HCT116 (cell line): Measurements from ENCODE around the gene TANC1. TPM values are rescaled to one million over a fixed set of nuclear protein-coding genes. Genes with fewer than 3 reads are reported as not detected.

Experiments
- ATAC-seq: fragments of 200-7000 bp; cut with Tn5 transposase; 2 replicates; pipeline ENCODE4 v1.9.1; 2020; ENCODE audit warnings: mild to moderate bottlenecking, moderate library complexity
- BruUV-seq: library from RNA; stranded (reverse); fragments of 400-500 nt; replicated peaks from 2 replicates; lab custom pipeline; 2021; lab: Mats Ljungman, UMichigan
- CTCF ChIA-PET: fragments of 300-600 bp; sonication (Branson Sonifier 250); formaldehyde crosslinking; loops from one replicate; lab custom pipeline; 2021; ENCODE audit warnings: antibody characterized with exemption; lab: Charles Lee
- POLR2A ChIA-PET: fragments of 300-600, 350-600 bp; sonication (Branson Sonifier 250); formaldehyde crosslinking; loops from one replicate; lab custom pipeline; 2021; ENCODE audit warnings: antibody characterized with exemption; lab: Charles Lee
- RAD21 ChIA-PET, 2 experiments: fragments of 300-600 bp; sonication (Branson Sonifier 250); formaldehyde crosslinking; loops; one replicate each; lab custom pipeline; 2023; ENCODE audit warnings: low total read pairs in 2 of 2; ENCODE audit not compliant: uncharacterized antibody in 2 of 2, unreplicated experiment in 2 of 2, low non-redundant PET in 1 of 2; lab: Charles Lee
- DNase-seq: peaks from one replicate; pipeline ENCODE4 v3.0.0-alpha.2; 2010; ENCODE audit warnings: low read depth, low spot score
- H2AFZ ChIP-seq: fragments of 200-600 bp; shearing (Covaris generic), sonication (generic); 2 replicates; pipeline ENCODE4 v1.6.1; 2017; ENCODE audit warnings: low read depth, mixed run types, mixed read lengths, antibody characterized with exemption, low read length; ENCODE audit not compliant: poor library complexity, severe bottlenecking
- H3K27ac ChIP-seq: 2 replicates; pipeline ENCODE4 v1.5.1; 2012; ENCODE audit warnings: low read depth, low read length
- H3K27me3 ChIP-seq: fragments of 200-600 bp; sonication (generic); 2 replicates; pipeline ENCODE4 v1.6.1; 2016; ENCODE audit warnings: mixed run types, low read length, mixed read lengths; ENCODE audit not compliant: insufficient read depth
- H3K36me3 ChIP-seq, 2 experiments: fragments of 200-500 bp in 1 of 2; fragments of 200-600 bp in 1 of 2; sonication (Bioruptor generic) in 1 of 2; sonication (generic) in 1 of 2; 2 replicates each; pipeline versions ENCODE4 v1.5.1 to v1.6.1; 2014 to 2016; ENCODE audit warnings: low read length in 2 of 2, inconsistent platforms in 1 of 2, mixed read lengths in 1 of 2, mixed run types in 1 of 2; ENCODE audit not compliant: insufficient read depth in 2 of 2, control insufficient read depth in 1 of 2
- H3K4me1 ChIP-seq, 2 experiments: fragments of 200-600 bp in 1 of 2; sonication (generic) in 1 of 2; 2 replicates each; pipeline versions ENCODE4 v1.5.1 to v1.6.1; 2012 to 2017; ENCODE audit warnings: low read length in 2 of 2, inconsistent platforms in 1 of 2, mild to moderate bottlenecking in 1 of 2, mixed read lengths in 1 of 2, mixed run types in 1 of 2, moderate library complexity in 1 of 2; ENCODE audit not compliant: insufficient read depth in 2 of 2, control insufficient read depth in 1 of 2
- H3K4me2 ChIP-seq: fragments of 200-600 bp; sonication (generic); 2 replicates; pipeline ENCODE4 v1.6.1; 2017; ENCODE audit warnings: mixed run types, low read length, mixed read lengths
- H3K4me3 ChIP-seq, 2 experiments: fragments of 200-600 bp in 1 of 2; sonication (generic) in 1 of 2; replicated peaks in 1 of 2; 2 replicates each; pipeline ENCODE4 v1.5.1; 2011 to 2016; ENCODE audit warnings: low read length in 2 of 2, control low read depth in 1 of 2, low read depth in 1 of 2, mild to moderate bottlenecking in 1 of 2, mixed read lengths in 1 of 2, mixed run types in 1 of 2
- H3K79me2 ChIP-seq: fragments of 200-600 bp; sonication (generic); 2 replicates; pipeline ENCODE4 v1.6.1; 2017; ENCODE audit warnings: mild to moderate bottlenecking, mixed run types, low read length, moderate library complexity, mixed read lengths; ENCODE audit not compliant: insufficient read depth
- H3K9ac ChIP-seq: fragments of 200-600 bp; sonication (generic); 2 replicates; pipeline ENCODE4 v1.6.1; 2016; ENCODE audit warnings: low read length, mixed read lengths
- H3K9me2 ChIP-seq: fragments of 200-600 bp; sonication (generic), shearing (Covaris generic); 2 replicates; pipeline ENCODE4 v1.6.1; 2017; ENCODE audit warnings: mixed run types, mild to moderate bottlenecking, moderate library complexity; ENCODE audit not compliant: insufficient read depth
- H3K9me3 ChIP-seq, 2 experiments: fragments of 200-500 bp in 1 of 2; fragments of 200-600 bp in 1 of 2; sonication (Bioruptor generic) in 1 of 2; sonication (generic) in 1 of 2; 2 replicates each; pipeline ENCODE4 v1.6.1; 2014 to 2017; ENCODE audit warnings: low read length in 2 of 2, mixed read lengths in 2 of 2, inconsistent platforms in 1 of 2, low read depth in 1 of 2, mild to moderate bottlenecking in 1 of 2, mixed run types in 1 of 2, moderate library complexity in 1 of 2; ENCODE audit not compliant: control insufficient read depth in 1 of 2, insufficient read depth in 1 of 2
- H4K20me1 ChIP-seq: fragments of 200-600 bp; sonication (generic), shearing (Covaris generic); 2 replicates; pipeline ENCODE4 v1.6.1; 2017; ENCODE audit warnings: mixed run types, mild to moderate bottlenecking, moderate library complexity; ENCODE audit not compliant: insufficient read depth
- CBX3 ChIP-seq: IDR thresholded peaks from 2 replicates; pipeline ENCODE4 v1.6.1; 2012; ENCODE audit warnings: low read depth
- CTCF ChIP-seq, 3 experiments: fragments of 200-600 bp in 1 of 3; sonication (generic) in 1 of 3; IDR thresholded peaks in 2 of 3; conservative IDR thresholded peaks in 1 of 3; 2 replicates each; pipeline ENCODE4 v1.5.1; 2012 to 2017; ENCODE audit warnings: low read depth in 2 of 3, low read length in 2 of 3, antibody characterized with exemption in 1 of 3, borderline replicate concordance in 1 of 3, control low read depth in 1 of 3, mild to moderate bottlenecking in 1 of 3, mixed read lengths in 1 of 3, mixed run types in 1 of 3, moderate library complexity in 1 of 3; ENCODE audit not compliant: insufficient read depth in 1 of 3
- EGR1 ChIP-seq: IDR thresholded peaks from 2 replicates; pipeline ENCODE4 v1.6.1; 2012; ENCODE audit warnings: low read depth
- POLR2A ChIP-seq: IDR thresholded peaks from 2 replicates; pipeline ENCODE4 v1.7.0; 2011; ENCODE audit warnings: borderline replicate concordance; ENCODE audit not compliant: insufficient read depth, insufficient read length; ENCODE audit errors: extremely low read depth
- POLR2AphosphoS5 ChIP-seq: IDR thresholded peaks from 2 replicates; pipeline ENCODE4 v1.6.1; 2011; ENCODE audit warnings: mild to moderate bottlenecking, low read depth, low read length, moderate library complexity
- SIN3A ChIP-seq: IDR thresholded peaks from 2 replicates; pipeline ENCODE4 v1.6.1; 2012; ENCODE audit warnings: low read depth
- SP1 ChIP-seq: IDR thresholded peaks from 2 replicates; pipeline ENCODE4 v1.6.1; 2012; ENCODE audit warnings: low read depth
- TCF7L2 ChIP-seq: IDR thresholded peaks from 2 replicates; pipeline ENCODE4 v1.7.0; 2011; ENCODE audit warnings: borderline replicate concordance, inconsistent platforms; ENCODE audit not compliant: insufficient read depth, insufficient read length; ENCODE audit errors: extremely low read depth
- ZFX ChIP-seq: fragments of 450-650 bp; IDR thresholded peaks from 2 replicates; pipeline ENCODE4 v1.6.1; 2017
- intact Hi-C: fragments of 100-400 bp; cut with micrococcal nuclease; formaldehyde crosslinking; loops from 2 replicates; pipeline ENCODE4 v1.10.0; 2022
- total RNA-seq: library from RNA; stranded (reverse); gene quantifications from one replicate; pipeline ENCODE4 v1.2.1, GENCODE V29; 2021; ENCODE audit not compliant: unreplicated experiment

Gene TANC1
- total RNA-seq, 1 experiment from 2014 or later: 15.1 TPM

GRCh38 chr2:159229476-159230144 lies 261.2 kb downstream of the TANC1 start:
- intact Hi-C loops: no loop called here
- Histone ChIP-seq H3K4me3 (no peak overlapping the region), H3K4me2 (no peak overlapping the region), H3K36me3 (peaks cover 0 to 2% of the 10 kb centered on the region in 2 experiments; a peak in 1 of 4 replicates)
- CTCF ChIA-PET: no interaction called here
- BruUV-seq: no TSS peak
- TF ChIP-seq SIN3A (no peak), SP1 (no peak), POLR2A (no peak), ZFX (no peak), EGR1 (no peak), TCF7L2 (no peak), CTCF (IDR thresholded peaks at IDR 0.05 in 2 of 3, conservative IDR thresholded peaks at IDR 0.05 in 1 of 3; ENCODE audit: borderline replicate concordance in 1 of 3, insufficient read depth in 1 of 3, low read depth in 2 of 3, low read length in 2 of 3) (no peak), POLR2AphosphoS5 (no peak), CBX3 (no peak)
- TF ChIP-seq, all 23 proteins: peak for 0
- ATAC-seq (no peak), DNase-seq (no peak)
- no peak overlapping the region for H2AFZ ChIP-seq
- H3K4me1 ChIP-seq: peaks cover 6 to 13% of the 10 kb centered on the region in 2 experiments; a peak in 3 of 4 replicates
- H3K27ac ChIP-seq: no peak overlapping the region
- H3K79me2 ChIP-seq: no peaks in the 10 kb centered on the region
- no peaks in the 10 kb centered on the region for H3K27me3 ChIP-seq
- RAD21 ChIA-PET: no interaction called here
- H3K9me2 ChIP-seq: no peaks in the 10 kb centered on the region
- POLR2A ChIA-PET: no interaction called here
- no peak overlapping the region for H3K9ac ChIP-seq
- H3K9me3 ChIP-seq: no peaks in the 10 kb centered on the region
- no peaks in the 10 kb centered on the region for H4K20me1 ChIP-seq
